NCI-H1417 treated with DMSO at 0.1 percent for 48 hours (cell line): ENCODE data around the gene TAF4.
"Not testable (repeated sequence)": the region's sequence is repeated elsewhere in the genome, so short reads cannot be mapped to it uniquely, and the experiment has no call there.

Source experiments
- DNase-seq: peaks from one replicate; lab custom pipeline; 2025; lab: John Stamatoyannopoulos, UW

Gene TAF4

GRCh38 chr20:62001178-62001715, 64.4 kb downstream of the TAF4 start:
- no peak for DNase-seq

- no peak for DNase-seq
Measured at GRCh38 chr20:61998343-61999121, 67.1 kb downstream of the TAF4 start.

- no peak for DNase-seq
Measured at GRCh38 chr20:61997891-61998290, 67.8 kb downstream of the TAF4 start.

GRCh38 chr20:61997372-61997771, 68.3 kb downstream of the TAF4 start:
- DNase-seq, result no peak

GRCh38 chr20:61994546-61994945, 71.1 kb downstream of the TAF4 start:
- no peak for DNase-seq

GRCh38 chr20:61993058-61993457, 72.6 kb downstream of the TAF4 start:
- no peak for DNase-seq

GRCh38 chr20:61991476-61991875, 74.2 kb downstream of the TAF4 start:
- no peak for DNase-seq

GRCh38 chr20:61990484-61990883, 75.2 kb downstream of the TAF4 start:
- DNase-seq, result no peak

- DNase-seq, result no peak
Measured at GRCh38 chr20:61989741-61990140, 75.9 kb downstream of the TAF4 start.

GRCh38 chr20:61988665-61989064, 77.0 kb downstream of the TAF4 start:
- no peak for DNase-seq

- no peak for DNase-seq
Measured at GRCh38 chr20:61986762-61987321, 78.8 kb downstream of the TAF4 start.

- no peak for DNase-seq
Measured at GRCh38 chr20:61985096-61985495, 80.6 kb downstream of the TAF4 start.

GRCh38 chr20:61984431-61984830, 81.2 kb downstream of the TAF4 start:
- not testable (repeated sequence) for DNase-seq

- DNase-seq, result no peak
Measured at GRCh38 chr20:61983965-61984364, 81.7 kb downstream of the TAF4 start.

- DNase-seq, result no peak
Measured at GRCh38 chr20:61982951-61983315, 82.7 kb downstream of the TAF4 start.

GRCh38 chr20:61982191-61982950, 83.3 kb downstream of the TAF4 start:
- no peak for DNase-seq

GRCh38 chr20:61981691-61982090, 84.0 kb downstream of the TAF4 start:
- not testable (repeated sequence) for DNase-seq

GRCh38 chr20:61980647-61981583, 84.8 kb downstream of the TAF4 start:
- no peak for DNase-seq

GRCh38 chr20:61979701-61980635, 85.7 kb downstream of the TAF4 start:
- DNase-seq, result no peak

- no peak for DNase-seq
Measured at GRCh38 chr20:61979090-61979489, 86.6 kb downstream of the TAF4 start.

- DNase-seq, result no peak
Measured at GRCh38 chr20:61978491-61978890, 87.2 kb downstream of the TAF4 start.
